HG03520 (cell line): ENCODE data around the gene BANK1.

Source experiments
- ATAC-seq: cut with Tn5 transposase; IDR thresholded peaks from one replicate; pipeline ENCODE4 v1.9.1; 2021; ENCODE audit warnings: mild to moderate bottlenecking, moderate library complexity; ENCODE audit not compliant: unreplicated experiment

BANK1 gene

DNA sequence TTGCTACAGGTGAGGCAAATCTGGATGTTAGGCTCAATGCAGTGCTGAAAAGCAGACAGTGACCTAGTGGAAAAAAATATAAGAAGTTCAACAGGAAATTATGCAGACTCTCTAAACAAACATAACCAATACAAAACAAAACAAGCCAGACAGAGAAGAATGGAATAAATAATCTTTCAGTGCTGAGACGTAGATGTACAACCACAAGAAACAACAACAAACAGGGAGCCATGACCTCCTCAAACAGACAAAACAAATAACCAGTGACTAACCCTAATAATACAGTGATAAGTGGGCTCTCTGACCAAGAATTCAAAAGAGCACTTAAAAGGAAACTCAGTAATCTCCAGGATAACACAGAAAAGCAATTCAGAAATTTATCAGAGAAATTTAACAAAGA, 315.5 kb downstream of the BANK1 start:
- no peak for ATAC-seq

DNA sequence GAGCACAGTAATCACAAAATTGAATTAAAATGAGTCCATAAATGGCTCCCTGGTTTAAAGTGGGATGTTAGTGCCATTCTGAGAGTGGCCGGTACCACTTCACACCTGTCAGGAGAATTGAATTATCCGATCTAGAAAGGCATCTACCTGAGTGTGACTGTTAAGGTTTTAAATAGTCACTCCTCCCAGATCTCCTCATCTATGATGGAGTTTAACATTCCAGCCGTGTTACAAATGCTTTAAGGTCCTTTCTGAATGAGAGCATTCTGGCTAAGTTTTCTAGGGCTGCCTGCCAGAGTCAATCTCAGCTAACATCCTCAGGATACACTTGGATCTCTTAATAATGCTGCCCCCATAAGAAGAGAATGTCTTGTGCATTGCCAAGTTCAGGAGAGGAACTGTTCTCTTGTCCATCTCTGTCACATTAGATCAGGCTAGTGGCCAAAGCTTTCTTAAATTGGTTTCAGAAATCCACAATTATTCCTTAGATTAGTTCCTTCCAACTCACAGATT, 323.6 kb downstream of the BANK1 start:
- ATAC-seq = no peak

DNA sequence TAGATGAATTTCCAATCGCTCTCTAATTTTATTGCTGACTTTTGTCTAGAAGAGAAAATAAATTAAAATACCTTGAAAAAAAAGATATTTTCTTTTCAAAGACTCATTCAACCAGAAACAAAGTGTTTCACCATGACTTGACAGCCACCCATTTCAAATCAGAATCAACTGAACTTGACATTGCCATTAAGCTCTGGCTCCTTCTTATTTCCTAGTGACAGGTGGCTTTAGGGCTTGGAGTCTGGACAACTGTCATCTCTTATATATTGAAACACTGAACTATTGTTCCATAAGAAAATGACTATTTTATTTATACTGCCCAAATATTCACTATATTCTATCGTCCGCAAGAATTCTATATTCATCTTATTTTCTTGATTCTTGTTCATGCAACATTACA, 325.6 kb downstream of the BANK1 start:
- no peak for ATAC-seq

DNA sequence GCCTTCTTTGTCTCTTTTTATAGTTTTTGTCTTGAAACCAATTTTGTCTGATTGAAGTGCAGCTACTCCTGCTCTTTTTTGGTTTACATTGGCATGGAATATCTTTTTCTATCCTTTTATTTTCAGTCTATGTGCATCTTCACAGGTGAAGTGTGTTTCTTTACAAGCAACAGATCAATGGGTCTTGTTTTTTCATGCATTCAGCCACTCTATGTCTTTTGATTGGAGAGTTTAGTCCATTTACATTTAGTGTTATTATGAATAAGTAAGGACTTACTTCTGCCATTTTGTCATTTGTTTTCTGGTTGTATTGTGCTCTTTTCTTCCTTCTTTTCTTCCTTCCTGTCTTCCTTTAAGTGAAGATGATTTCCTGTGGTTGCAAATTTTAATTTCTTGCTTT, 330.3 kb downstream of the BANK1 start:
- ATAC-seq = no peak
